GM10847 (cell line): ENCODE results near the gene LILRA2.
"Not testable (repeated sequence)": the region's sequence is repeated elsewhere in the genome, so short reads cannot be mapped to it uniquely, and the experiment has no call there.

Source experiments
- POLR2A ChIP-seq: IDR thresholded peaks from 2 replicates; pipeline ENCODE4 v1.6.1; 2011; ENCODE audit not compliant: insufficient read length; ENCODE audit errors: extremely low read depth

LILRA2 gene

GRCh38 chr19:54554896-54555295, 18.7 kb upstream of the LILRA2 start:
- TF ChIP-seq POLR2A = no peak

- no peak for TF ChIP-seq POLR2A
These were observed 17.4 kb upstream of the LILRA2 start for GRCh38 chr19:54556194-54556593.

- TF ChIP-seq POLR2A = no peak
These were observed 15.3 kb upstream of the LILRA2 start for GRCh38 chr19:54558339-54558738.

- no peak for TF ChIP-seq POLR2A
These were observed 12.7 kb upstream of the LILRA2 start for GRCh38 chr19:54560881-54561385.

GRCh38 chr19:54561840-54562239, 11.8 kb upstream of the LILRA2 start:
- no peak for TF ChIP-seq POLR2A

- TF ChIP-seq POLR2A = no peak
These were observed 3.3 kb upstream of the LILRA2 start for GRCh38 chr19:54570316-54570715.

- no peak for TF ChIP-seq POLR2A
These were observed 786 bp upstream of the LILRA2 start for GRCh38 chr19:54572696-54573311.

GRCh38 chr19:54574051-54574450, 461 bp downstream of the LILRA2 start:
- TF ChIP-seq POLR2A = no peak

GRCh38 chr19:54574527-54575056, 1.0 kb downstream of the LILRA2 start:
- no peak for TF ChIP-seq POLR2A

GRCh38 chr19:54576411-54576976, 2.9 kb downstream of the LILRA2 start:
- TF ChIP-seq POLR2A = no peak

GRCh38 chr19:54577334-54577733, 3.7 kb downstream of the LILRA2 start:
- no peak for TF ChIP-seq POLR2A

GRCh38 chr19:54586397-54586796, 12.8 kb downstream of the LILRA2 start:
- TF ChIP-seq POLR2A = no peak

- no peak for TF ChIP-seq POLR2A
These were observed 13.4 kb downstream of the LILRA2 start for GRCh38 chr19:54587026-54587425.

GRCh38 chr19:54593445-54593844, 19.9 kb downstream of the LILRA2 start, which contains the start of gene LILRA1:
LILRA1 (plus strand) TSS chr19:54593632; CDS start chr19:54594245, 613 bp downstream.
- not testable (repeated sequence) for TF ChIP-seq POLR2A

GRCh38 chr19:54594737-54595136, 21.1 kb downstream of the LILRA2 start:
- TF ChIP-seq POLR2A = no peak

- TF ChIP-seq POLR2A = no peak
These were observed 26.6 kb downstream of the LILRA2 start for GRCh38 chr19:54600212-54600611.

GRCh38 chr19:54606230-54606629, 32.6 kb downstream of the LILRA2 start:
- TF ChIP-seq POLR2A = no peak
